Body of pancreas (tissue), 4 donors: Measurements from ENCODE around the gene TTC39C. TPM values are rescaled to one million over a fixed set of nuclear protein-coding genes. Genes with fewer than 3 reads are reported as not detected.
"Not testable (repeated sequence)": the region's sequence is repeated elsewhere in the genome, so short reads cannot be mapped to it uniquely, and the experiment has no call there.

ENCODE experiments used
- ATAC-seq: fragments of 150-250 bp; one replicate; pipeline ENCODE4 v1.9.1; 2016
- DNase-seq, 4 donors: peaks; one replicate each; pipeline ENCODE4 v3.0.0-alpha.2; 2019
- H3K27ac ChIP-seq, 4 donors: fragments of 200-600 bp; sonication (generic); 1 replicate in 3 of 4; 2 replicates in 1 of 4; pipeline versions ENCODE4 v1.5.1 to v1.6.1; 2016 to 2019; ENCODE audit warnings: mild to moderate bottlenecking in 1 of 4, mixed read lengths in 1 of 4, moderate library complexity in 1 of 4
- H3K27me3 ChIP-seq, 2 donors: fragments of 200-600 bp; sonication (generic); one replicate each; pipeline ENCODE4 v1.6.0; 2016; ENCODE audit warnings: mild to moderate bottlenecking in 1 of 2
- H3K36me3 ChIP-seq, 2 donors: fragments of 200-600 bp; sonication (generic); replicated peaks in 1 of 2; 2 replicates each; pipeline ENCODE4 v1.5.1; 2016; ENCODE audit warnings: low read depth in 2 of 2; ENCODE audit not compliant: insufficient read depth in 1 of 2
- H3K4me1 ChIP-seq: fragments of 200-600 bp; sonication (generic); one replicate; pipeline ENCODE4 v1.6.0; 2016
- H3K4me3 ChIP-seq, 2 donors: fragments of 200-600 bp; sonication (generic); 1 replicate in 1 of 2; 2 replicates in 1 of 2; pipeline ENCODE4 v1.5.1; 2016 to 2019
- H3K9me3 ChIP-seq, 3 donors: fragments of 200-600 bp; sonication (generic); 1 replicate in 2 of 3; 2 replicates in 1 of 3; pipeline ENCODE4 v1.5.1; 2016
- POLR2A ChIP-seq, 3 donors: fragments of 450-650 bp; IDR thresholded peaks; one replicate each; pipeline ENCODE4 v1.6.1; 2016; ENCODE audit warnings: antibody characterized with exemption in 3 of 3, mild to moderate bottlenecking in 2 of 3
- WGBS, 2 donors: methylation state at CpG; one replicate each; pipeline ENCODE4 v1.1.5; 2017; 5-methylcytosine and 5-hydroxymethylcytosine counted together
- intact Hi-C: fragments of 100-400 bp; cut with DNase I; formaldehyde crosslinking; loops from one replicate; pipeline ENCODE4 v1.15.1; 2023
- total RNA-seq, 2 donors: library from RNA; depleted of rRNA; stranded (reverse); fragments of >200 nt; gene quantifications; one replicate each; pipeline ENCODE4 v1.1.0, GENCODE V29; 2016
- TF ChIP-seq, protein P1 (sequence below), 7 experiments: fragments of 450-650 bp in 4 of 7; fragments of 200-600 bp in 3 of 7; sonication (generic) in 3 of 7; IDR thresholded peaks; one replicate each; pipeline ENCODE4 v1.5.1; 2016 to 2019; ENCODE audit warnings: antibody characterized with exemption in 7 of 7

The TTC39C gene
- total RNA-seq, 2 donors from 2014 or later = 20.1 to 21.8 TPM

DNA sequence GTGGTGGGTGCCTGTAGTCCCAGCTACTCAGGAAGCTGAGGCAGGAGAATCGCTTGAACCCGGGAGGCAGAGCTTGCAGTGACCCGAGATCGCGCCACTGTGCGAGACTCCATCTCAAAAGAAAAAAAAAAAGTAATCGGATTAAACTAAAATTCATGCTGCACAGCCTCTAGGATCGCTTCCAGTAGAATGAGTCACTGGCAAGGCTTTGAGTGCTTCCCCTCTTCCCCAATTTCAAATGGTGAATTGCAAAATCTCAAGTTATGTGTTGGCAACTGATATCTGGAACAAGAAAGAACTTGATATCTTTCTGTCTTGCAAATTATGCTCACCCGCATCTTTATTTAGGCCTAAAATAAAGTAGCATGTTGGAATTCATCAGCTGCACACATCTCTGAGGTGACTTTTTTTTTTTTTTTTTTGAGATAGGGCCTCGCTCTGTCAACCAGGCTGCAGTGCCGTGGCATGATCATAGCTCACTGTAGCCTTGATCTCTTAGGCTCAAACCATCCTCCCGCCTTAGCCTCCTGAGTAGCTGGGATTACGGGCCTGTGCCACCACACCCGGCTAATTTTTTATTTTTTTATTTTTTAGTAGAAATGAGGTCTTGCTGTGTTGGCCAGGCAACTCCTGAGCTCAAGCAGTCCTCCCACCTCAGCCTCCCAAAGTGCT lies 12.7 kb downstream of the TTC39C start:
- no peaks in the 10 kb centered on the region for H3K4me1 ChIP-seq
- DNase-seq (peak in 3 of 4 donors; percentile 22 to 56 (median 25)), ATAC-seq (no peak)
- no peak overlapping the region for H3K4me3 ChIP-seq
- no peaks in the 10 kb centered on the region for H3K9me3 ChIP-seq
- H3K27me3 ChIP-seq = no peaks in the 10 kb centered on the region
- no peak overlapping the region for H3K27ac ChIP-seq
- no peaks in the 10 kb centered on the region for H3K36me3 ChIP-seq
- TF ChIP-seq, protein P1, sequence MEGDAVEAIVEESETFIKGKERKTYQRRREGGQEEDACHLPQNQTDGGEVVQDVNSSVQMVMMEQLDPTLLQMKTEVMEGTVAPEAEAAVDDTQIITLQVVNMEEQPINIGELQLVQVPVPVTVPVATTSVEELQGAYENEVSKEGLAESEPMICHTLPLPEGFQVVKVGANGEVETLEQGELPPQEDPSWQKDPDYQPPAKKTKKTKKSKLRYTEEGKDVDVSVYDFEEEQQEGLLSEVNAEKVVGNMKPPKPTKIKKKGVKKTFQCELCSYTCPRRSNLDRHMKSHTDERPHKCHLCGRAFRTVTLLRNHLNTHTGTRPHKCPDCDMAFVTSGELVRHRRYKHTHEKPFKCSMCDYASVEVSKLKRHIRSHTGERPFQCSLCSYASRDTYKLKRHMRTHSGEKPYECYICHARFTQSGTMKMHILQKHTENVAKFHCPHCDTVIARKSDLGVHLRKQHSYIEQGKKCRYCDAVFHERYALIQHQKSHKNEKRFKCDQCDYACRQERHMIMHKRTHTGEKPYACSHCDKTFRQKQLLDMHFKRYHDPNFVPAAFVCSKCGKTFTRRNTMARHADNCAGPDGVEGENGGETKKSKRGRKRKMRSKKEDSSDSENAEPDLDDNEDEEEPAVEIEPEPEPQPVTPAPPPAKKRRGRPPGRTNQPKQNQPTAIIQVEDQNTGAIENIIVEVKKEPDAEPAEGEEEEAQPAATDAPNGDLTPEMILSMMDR (IDR thresholded peaks at IDR 0.05) = no peak
- no peak for TF ChIP-seq POLR2A (IDR thresholded peaks at IDR 0.05)
- WGBS, 2 donors = 75 to 88% methylated on average over 14 of the region's 14 CpGs
- intact Hi-C loops = loop anchor here (10.0 kb wide), 1 partner anchor 48 kb away; no protein-coding TSS in a partner anchor

DNA sequence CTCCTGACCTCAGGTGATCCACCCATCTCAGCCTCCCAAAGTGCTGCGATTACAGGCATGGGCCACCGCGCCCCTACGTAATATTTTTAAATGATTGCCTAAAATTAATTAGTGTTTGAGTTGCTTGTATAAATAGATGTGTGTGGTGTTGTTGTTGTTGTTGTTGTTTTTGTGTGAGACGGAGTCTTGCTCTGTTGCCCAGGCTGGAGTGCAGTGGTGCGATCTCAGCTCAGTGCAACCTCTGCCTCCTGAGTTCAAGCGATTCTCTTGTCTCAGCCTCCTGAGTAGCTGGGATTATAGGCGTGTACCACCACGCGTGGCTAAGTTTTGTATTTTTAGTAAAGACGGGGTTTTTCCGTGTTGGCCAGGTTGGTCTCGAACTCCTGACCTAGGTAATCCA lies 14.4 kb downstream of the TTC39C start:
- DNase-seq, H3K4me1 ChIP-seq, H3K9me3 ChIP-seq, H3K27ac ChIP-seq, H3K4me3 ChIP-seq, ATAC-seq, H3K27me3 ChIP-seq, H3K36me3 ChIP-seq: not testable (repeated sequence)
- intact Hi-C loops = loop anchor here (10.0 kb wide), 1 partner anchor 46 kb away; no protein-coding TSS in a partner anchor
- 96 to 97% methylated on average over 13 of the region's 13 CpGs for WGBS, 2 donors

DNA sequence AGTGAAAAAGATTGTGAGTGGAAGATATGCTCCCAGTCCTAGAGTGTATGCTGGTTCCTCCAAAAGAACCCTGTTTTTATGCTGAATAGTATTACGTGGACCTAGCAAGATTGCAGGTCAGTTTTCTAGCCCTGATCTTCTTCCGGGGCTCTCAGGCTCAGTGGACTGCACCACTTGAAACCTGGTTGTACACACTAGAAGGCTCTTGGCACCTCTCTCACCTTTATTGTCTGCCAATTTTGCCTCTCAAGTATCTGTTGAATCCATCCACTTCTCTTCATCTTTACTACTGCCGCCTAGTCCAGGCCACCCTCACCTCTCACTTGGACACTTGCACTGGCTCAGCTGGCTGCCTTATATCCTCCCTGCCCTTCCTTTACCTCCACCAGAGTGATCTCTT lies 16.8 kb downstream of the TTC39C start:
- no peak for DNase-seq

DNA sequence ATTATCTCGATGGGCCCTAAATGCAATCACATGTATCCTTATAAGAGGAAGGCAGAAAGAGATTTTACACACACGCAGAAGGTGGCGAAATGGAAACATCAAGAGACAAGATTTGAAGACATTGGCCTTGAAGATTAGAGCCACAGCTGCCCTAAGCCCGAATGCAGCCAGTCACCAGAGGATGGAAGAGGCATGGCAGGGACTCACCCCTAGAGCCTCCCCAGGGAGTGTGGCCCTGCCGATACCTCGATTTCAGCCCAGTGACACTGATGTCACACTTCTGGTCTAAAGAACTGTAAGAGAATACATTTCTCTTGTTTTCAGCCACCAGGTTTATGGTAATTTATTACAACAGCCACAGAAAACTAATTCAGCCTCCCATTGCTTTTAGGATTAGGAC lies 17.4 kb downstream of the TTC39C start:
- ATAC-seq (no peak), DNase-seq (no peak)
- TF ChIP-seq, protein P1 (IDR thresholded peaks at IDR 0.05) = no peak
- TF ChIP-seq POLR2A (IDR thresholded peaks at IDR 0.05) = no peak
- no peak overlapping the region for H3K4me3 ChIP-seq
- WGBS, 2 donors = 81 to 87% methylated on average over 6 of the region's 6 CpGs
- no peaks in the 10 kb centered on the region for H3K36me3 ChIP-seq
- intact Hi-C loops = no loop called here
- no peaks in the 10 kb centered on the region for H3K27me3 ChIP-seq
- no peaks in the 10 kb centered on the region for H3K9me3 ChIP-seq
- H3K4me1 ChIP-seq = no peaks in the 10 kb centered on the region
- no peak overlapping the region for H3K27ac ChIP-seq

More for the DNA sequence above, 16.8 kb downstream of the TTC39C start:
- intact Hi-C loops = no loop called here
- TF ChIP-seq, protein P1 (IDR thresholded peaks at IDR 0.05) = no peak
- TF ChIP-seq POLR2A (IDR thresholded peaks at IDR 0.05) = no peak
- H3K9me3 ChIP-seq = no peaks in the 10 kb centered on the region
- H3K27me3 ChIP-seq = no peaks in the 10 kb centered on the region
- no peak overlapping the region for H3K27ac ChIP-seq
- WGBS, 2 donors = 93 to 95% methylated on average over 3 of the region's 3 CpGs
- H3K4me1 ChIP-seq = no peaks in the 10 kb centered on the region
- no peak overlapping the region for H3K4me3 ChIP-seq
- no peaks in the 10 kb centered on the region for H3K36me3 ChIP-seq
- no peak for ATAC-seq

DNA sequence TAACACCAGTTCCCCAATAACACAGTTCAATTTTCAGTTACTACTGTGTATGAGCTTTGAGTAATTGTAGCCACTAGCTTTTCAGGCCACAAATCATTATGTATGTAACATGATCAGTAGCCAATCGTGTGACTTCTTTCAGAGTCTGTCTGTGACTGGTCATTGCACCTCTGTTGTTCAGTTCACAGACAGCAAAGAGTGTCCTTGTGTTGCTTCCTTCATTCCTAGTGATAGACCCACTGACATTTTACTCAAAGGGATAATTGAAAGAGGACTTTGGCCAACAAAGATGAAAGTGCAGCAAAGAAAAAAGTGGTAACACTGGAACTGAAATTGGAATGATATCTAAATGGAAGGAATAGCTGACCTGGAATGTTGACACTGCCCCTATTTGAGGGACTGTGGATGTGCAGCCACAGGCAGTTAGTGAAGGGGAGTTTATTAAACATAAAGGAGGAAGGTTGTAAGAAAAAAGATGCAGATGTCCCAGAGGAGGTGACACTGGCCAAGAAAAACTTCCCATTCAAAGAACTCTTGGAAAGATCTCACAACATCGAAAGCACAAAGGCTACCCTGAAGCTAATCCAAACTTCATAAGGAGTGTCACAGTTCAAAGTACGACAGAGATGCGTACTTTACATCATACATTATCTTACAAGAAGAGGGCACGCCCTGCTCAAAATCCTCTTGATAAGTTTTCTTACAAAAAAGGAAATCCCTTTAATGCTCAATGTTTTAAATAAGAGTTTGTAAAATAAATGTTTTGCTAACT lies 19.3 kb downstream of the TTC39C start:
- DNase-seq (no peak), ATAC-seq (no peak)
- Histone ChIP-seq H3K4me1 (no peaks in the 10 kb centered on the region), H3K9me3 (no peaks in the 10 kb centered on the region), H3K27me3 (no peaks in the 10 kb centered on the region), H3K27ac (no peak overlapping the region), H3K4me3 (no peak overlapping the region), H3K36me3 (no peaks in the 10 kb centered on the region)
- 83 to 91% methylated on average over 5 of the region's 5 CpGs for WGBS, 2 donors
- no peak for TF ChIP-seq POLR2A (IDR thresholded peaks at IDR 0.05)
- TF ChIP-seq, protein P1 (IDR thresholded peaks at IDR 0.05) = no peak
- intact Hi-C loops = no loop called here
